ENCODE data around the gene CCIN.
"Not testable (repeated sequence)": the region's sequence is repeated elsewhere in the genome, so short reads cannot be mapped to it uniquely, and the experiment has no call there.

Gene CCIN

DNA sequence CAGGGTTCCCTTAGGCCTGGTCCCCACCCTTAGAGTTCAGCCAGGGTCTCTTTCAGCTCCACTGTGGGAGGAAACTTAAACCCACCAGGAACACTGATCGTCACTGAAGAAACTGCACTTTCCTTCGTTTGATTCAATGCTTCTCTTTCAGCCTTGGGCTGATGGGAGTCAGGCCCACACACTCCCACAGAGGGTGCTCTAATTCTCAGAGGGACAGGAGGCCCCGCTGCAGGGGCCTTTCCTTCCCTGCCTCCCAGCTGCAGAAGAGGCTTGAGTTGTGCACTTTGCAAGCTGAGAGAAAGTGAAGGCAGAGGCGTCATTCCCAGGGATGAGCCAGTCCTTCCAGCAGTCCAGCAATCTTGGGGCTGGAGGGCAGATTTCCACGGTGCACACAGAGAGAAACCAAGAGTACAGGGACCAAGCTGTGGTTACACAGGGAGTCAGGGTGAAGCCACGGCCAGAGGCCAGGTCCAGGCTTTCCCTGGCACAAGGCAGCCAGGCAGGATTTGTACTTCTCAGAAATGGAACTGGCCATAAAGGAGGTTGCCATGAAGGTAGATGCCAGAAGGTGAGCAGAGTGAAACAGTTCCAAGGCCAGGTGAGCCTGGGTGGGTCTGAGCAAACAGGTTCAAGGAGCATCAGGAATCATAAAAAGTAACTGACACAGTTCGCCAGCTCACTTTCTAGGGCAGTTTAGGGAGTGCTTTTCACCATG, 43.0 kb upstream of the CCIN start:
- H3K4me3 ChIP-seq: no peak overlapping the region
- H3K27ac ChIP-seq: no peak overlapping the region
- no peak for DNase-seq (ENCODE audit: low spot score)
- TF ChIP-seq, protein P1, sequence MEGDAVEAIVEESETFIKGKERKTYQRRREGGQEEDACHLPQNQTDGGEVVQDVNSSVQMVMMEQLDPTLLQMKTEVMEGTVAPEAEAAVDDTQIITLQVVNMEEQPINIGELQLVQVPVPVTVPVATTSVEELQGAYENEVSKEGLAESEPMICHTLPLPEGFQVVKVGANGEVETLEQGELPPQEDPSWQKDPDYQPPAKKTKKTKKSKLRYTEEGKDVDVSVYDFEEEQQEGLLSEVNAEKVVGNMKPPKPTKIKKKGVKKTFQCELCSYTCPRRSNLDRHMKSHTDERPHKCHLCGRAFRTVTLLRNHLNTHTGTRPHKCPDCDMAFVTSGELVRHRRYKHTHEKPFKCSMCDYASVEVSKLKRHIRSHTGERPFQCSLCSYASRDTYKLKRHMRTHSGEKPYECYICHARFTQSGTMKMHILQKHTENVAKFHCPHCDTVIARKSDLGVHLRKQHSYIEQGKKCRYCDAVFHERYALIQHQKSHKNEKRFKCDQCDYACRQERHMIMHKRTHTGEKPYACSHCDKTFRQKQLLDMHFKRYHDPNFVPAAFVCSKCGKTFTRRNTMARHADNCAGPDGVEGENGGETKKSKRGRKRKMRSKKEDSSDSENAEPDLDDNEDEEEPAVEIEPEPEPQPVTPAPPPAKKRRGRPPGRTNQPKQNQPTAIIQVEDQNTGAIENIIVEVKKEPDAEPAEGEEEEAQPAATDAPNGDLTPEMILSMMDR (IDR thresholded peaks at IDR 0.05): no peak

DNA sequence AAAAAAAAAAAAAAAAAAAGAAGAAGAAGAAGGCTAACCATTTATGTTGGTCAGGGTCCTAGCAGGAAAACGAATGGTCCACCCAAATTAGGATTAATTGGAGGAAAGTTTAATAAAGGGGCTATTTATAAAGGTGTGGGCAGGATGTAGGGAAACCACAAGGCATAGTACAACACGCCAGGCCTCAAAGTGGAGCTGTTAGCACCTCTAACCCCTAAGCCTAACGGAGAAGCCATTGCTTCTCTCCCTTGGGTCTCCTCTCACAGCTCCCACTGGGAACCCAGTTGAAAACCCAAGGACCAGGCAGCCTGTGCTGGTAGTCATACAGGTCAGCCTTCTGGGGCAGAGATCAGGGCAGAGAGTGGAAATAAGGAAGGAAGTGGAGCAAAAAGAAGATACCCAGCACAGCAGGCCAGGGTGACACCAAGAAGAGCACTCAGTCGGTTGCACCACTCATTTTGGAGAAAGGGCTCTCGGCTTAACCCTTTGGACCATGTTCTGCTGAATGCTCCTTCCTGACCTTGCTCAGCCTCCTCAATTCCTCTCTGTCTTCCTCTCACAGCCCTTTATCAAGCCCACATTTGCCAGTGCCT, 41.4 kb upstream of the CCIN start:
- no peak overlapping the region for H3K27ac ChIP-seq
- TF ChIP-seq, protein P1 (IDR thresholded peaks at IDR 0.05): no peak
- H3K4me3 ChIP-seq: no peak overlapping the region
- DNase-seq (ENCODE audit: low spot score): no peak

DNA sequence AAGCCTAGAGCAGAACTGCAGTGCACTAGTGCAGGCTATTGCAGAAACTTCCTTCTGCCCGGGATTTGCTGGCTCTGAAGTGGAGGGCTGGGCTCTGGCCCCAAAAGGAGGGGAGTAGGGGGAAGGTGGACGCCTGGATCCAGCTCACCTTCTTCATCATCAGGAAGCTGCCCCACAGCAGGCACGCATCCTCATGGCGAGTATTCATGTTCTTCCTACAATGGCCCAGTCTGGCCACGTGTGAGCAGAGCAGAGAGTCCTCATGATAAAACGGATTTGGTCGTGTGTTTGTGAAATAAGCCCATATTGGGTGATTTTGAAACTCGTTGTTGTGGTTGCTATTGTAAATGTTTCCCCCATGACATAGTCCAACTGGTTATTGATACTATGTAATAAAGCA, 40.8 kb upstream of the CCIN start:
- TF ChIP-seq, protein P1 (IDR thresholded peaks at IDR 0.05): no peak
- Histone ChIP-seq H3K4me3 (no peak overlapping the region), H3K27ac (no peak overlapping the region)
- no peak for DNase-seq (ENCODE audit: low spot score)

DNA sequence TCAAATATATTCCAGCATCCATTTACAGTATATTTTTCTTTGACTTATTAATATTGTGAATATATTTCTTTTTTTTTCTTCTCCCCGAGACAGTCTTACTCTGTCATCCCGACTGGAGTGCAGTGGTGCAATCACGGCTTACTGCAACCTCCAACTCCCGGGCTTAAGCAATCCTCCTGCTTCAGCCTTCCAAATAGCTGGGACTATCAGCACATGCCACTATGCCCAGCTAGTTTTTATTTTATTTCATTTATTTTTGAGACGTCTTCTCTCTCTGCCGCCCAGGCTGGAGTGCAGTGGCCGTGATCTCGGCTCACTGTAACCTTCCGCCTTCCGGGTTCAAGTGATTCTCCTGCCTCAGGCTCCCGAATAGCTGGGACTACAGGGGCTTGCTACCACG, 40.0 kb upstream of the CCIN start:
- no peak overlapping the region for H3K27ac ChIP-seq
- DNase-seq (ENCODE audit: low spot score): no peak
- H3K4me3 ChIP-seq: no peak overlapping the region
- TF ChIP-seq, protein P1 (IDR thresholded peaks at IDR 0.05): no peak

DNA sequence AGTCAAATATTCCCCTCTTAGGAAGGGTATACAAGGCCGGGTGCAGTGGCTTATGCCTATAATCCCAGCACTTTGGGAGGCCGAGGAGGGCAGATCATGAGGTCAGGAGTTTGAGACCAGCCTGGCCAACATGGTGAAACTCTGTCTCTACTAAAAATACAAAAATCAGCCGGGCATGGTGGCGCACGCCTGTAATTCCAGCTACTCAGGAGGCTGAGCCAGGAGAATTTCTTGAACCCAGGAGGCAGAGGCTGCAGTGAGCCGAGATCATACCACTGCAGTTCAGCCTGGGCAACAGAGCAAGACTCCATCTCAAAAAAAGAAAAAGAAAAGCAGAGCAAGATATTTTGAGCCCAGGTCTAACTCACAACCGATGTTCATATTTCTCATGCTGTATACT, 37.5 kb upstream of the CCIN start:
- not testable (repeated sequence) for DNase-seq (ENCODE audit: low spot score); H3K27ac ChIP-seq

DNA sequence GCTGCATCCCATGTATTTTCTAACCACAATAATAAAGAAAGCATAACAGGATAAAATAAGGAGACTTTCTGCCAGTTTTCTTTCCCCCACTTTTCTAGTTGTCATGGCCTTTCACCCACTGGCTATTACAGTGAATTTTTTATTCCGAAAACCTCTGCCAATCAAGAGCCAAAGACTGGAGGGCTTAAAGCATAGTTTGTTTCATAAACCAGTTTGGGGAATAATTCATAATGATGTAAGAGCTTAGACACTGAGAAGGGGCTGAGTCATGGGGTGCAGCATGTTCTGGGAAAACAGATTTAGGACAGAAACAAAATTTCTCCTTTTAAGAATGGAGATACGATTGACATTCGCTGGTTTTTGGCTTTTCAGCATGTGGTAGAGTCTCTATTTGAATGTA, 37.1 kb upstream of the CCIN start:
- H3K4me3 ChIP-seq: no peak overlapping the region
- no peak for DNase-seq (ENCODE audit: low spot score)
- TF ChIP-seq, protein P1 (IDR thresholded peaks at IDR 0.05): no peak
- H3K27ac ChIP-seq: no peak overlapping the region

More for the DNA sequence above, 37.5 kb upstream of the CCIN start:
- H3K4me3 ChIP-seq: not testable (repeated sequence)

DNA sequence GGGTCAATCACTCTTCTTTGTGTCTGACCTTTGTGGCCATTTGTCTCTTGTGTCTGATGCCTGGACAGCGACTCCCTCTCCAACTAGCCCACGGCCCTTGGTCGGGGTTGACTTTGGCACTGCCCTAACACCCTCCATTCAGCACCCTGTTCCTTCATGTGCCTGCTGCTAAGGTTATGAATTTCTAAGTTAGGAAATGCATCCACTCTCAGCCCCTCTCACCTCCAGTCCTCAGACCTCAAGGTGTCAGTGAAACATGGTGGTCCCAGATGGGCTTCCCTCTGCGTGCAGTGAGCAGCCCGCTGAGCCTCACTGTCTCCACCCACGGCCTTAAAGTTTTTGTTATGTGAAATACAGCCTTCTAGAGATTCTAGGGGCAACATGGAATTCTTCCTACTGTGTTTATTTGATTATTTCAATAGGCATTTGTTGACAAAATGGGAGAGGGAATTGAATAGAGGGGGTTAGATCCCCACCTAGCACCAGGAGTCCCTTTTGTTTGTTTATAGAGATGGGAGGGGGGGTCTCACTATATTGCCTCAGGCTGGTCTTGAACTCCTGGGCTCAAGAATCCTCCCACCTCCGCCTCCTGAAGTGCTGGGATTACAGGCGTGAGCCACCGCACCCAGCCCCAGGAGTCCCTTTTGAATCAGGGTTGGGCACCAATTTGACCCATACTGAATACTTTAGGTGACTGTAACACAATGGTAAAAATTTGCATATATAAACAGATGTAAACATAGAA, 34.3 kb upstream of the CCIN start:
- DNase-seq (ENCODE audit: low spot score): peak; percentile 28
- Histone ChIP-seq H3K4me3 (no peak overlapping the region), H3K27ac (no peak overlapping the region)
- TF ChIP-seq, protein P1 (IDR thresholded peaks at IDR 0.05): no peak
